HL-60 (cell line): ENCODE measurements around the gene LIPH.
A peak's percentile ranks its signal among the peaks of the same experiment; 100 is the strongest.

Experiments used
- DNase-seq, 2 experiments: peaks; one replicate each; pipeline ENCODE4 v3.0.0-alpha.2; 2010 to 2020; ENCODE audit warnings: low read depth in 1 of 2, low spot score in 1 of 2
- H3K27ac ChIP-seq: fragments of 250-450 bp; sonication (Bioruptor Pico); replicated peaks from 2 replicates; pipeline ENCODE4 v1.5.1; 2020; ENCODE audit warnings: mild to moderate bottlenecking, moderate library complexity
- H3K27me3 ChIP-seq: fragments of 250-450 bp; sonication (Bioruptor Pico); 2 replicates; pipeline ENCODE4 v1.5.1; 2021; ENCODE audit warnings: mild to moderate bottlenecking, moderate library complexity; ENCODE audit not compliant: insufficient read depth, poor library complexity, severe bottlenecking
- H3K4me3 ChIP-seq: replicated peaks from 2 replicates; pipeline ENCODE4 v1.5.1; 2011; ENCODE audit warnings: mild to moderate bottlenecking, control low read depth, low read length; ENCODE audit not compliant: insufficient read depth
- GABPA ChIP-seq: IDR thresholded peaks from 2 replicates; pipeline ENCODE4 v1.6.1; 2012; ENCODE audit warnings: low read depth
- POLR2AphosphoS5 ChIP-seq: IDR thresholded peaks from 2 replicates; pipeline ENCODE4 v1.6.1; 2012; ENCODE audit warnings: low read depth
- SPI1 ChIP-seq: IDR thresholded peaks from 2 replicates; pipeline ENCODE4 v1.6.1; 2012; ENCODE audit warnings: low read depth, mild to moderate bottlenecking, borderline replicate concordance
- long read RNA-seq: library from polyadenylated mRNA; unstranded; transcript quantifications from one replicate; pipeline ENCODE4 v2.0.0, GENCODE V29; 2020
- TF ChIP-seq, protein P1 (sequence below): IDR thresholded peaks from 2 replicates; pipeline ENCODE4 v1.6.1; 2012; ENCODE audit warnings: low read depth; ENCODE audit not compliant: insufficient replicate concordance
- TF ChIP-seq, protein P2 (sequence below): IDR thresholded peaks from one replicate; pipeline ENCODE4 v1.5.1; 2011; ENCODE audit warnings: low read length, control low read depth, inconsistent platforms; ENCODE audit not compliant: insufficient read depth

The LIPH gene
- long read RNA-seq = 0 reads

DNA sequence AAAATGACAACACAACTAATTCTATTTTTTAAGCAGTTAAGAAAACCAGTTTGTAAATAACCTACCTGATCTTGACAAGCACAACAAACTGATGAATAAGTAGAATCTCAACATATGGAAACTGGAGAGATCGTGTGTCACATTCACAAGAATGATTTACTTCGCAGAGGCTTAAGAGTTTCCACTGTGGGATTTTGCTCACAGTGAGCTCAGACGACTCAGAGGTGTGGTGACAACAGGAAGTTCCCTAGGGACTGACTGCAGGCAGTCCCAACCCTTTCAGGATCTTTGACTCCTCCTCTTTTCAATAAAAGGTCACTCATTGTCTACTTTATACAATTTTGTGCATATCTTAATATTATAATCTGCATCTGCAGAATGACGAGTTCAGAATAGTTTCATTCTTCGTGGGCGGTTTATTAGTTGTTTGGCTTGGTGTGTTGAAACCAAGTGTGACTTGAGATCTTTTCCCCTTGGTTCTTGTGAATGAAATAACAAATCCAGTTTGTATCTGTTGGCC lies at the start of gene LIPH:
Gene LIPH, minus strand, starts transcription at position 231 of the 520 bp plus-strand sequence. Its CDS starts 117 bp downstream, at position 114.
- DNase-seq = peak; percentile 3 to 21
- no peak within 1 kb of the TSS for H3K27ac ChIP-seq

DNA sequence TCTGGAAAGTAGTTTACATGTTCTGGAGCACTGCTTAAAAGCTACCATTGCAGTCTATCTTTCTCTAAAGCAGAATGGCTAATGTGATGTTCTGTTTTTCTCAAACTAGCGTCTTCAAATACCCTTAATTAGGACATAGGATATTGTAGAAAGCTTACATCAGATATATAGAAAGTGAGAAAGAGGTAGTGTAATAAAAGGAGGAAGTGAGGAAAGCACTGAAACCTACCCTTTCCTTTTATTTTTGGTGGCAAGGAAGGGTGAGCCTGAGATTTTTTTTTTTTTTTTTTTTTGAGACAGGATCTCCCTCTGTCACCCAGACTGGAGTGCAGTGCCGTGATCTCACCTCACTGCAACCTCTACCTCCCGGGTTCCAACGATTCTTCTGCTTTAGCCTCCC lies 43.1 kb upstream of the LIPH start:
- Histone ChIP-seq H3K27me3 (no peaks in the 10 kb centered on the region), H3K4me3 (no peak overlapping the region), H3K27ac (peak overlapping the region; percentile 22; the same call in 1 of the 2 replicates)
- peak; percentile 3 to 6 for DNase-seq
- TF ChIP-seq POLR2AphosphoS5 (no peak), SPI1 (peak; percentile 94), GABPA (no peak)
- TF ChIP-seq, protein P1, sequence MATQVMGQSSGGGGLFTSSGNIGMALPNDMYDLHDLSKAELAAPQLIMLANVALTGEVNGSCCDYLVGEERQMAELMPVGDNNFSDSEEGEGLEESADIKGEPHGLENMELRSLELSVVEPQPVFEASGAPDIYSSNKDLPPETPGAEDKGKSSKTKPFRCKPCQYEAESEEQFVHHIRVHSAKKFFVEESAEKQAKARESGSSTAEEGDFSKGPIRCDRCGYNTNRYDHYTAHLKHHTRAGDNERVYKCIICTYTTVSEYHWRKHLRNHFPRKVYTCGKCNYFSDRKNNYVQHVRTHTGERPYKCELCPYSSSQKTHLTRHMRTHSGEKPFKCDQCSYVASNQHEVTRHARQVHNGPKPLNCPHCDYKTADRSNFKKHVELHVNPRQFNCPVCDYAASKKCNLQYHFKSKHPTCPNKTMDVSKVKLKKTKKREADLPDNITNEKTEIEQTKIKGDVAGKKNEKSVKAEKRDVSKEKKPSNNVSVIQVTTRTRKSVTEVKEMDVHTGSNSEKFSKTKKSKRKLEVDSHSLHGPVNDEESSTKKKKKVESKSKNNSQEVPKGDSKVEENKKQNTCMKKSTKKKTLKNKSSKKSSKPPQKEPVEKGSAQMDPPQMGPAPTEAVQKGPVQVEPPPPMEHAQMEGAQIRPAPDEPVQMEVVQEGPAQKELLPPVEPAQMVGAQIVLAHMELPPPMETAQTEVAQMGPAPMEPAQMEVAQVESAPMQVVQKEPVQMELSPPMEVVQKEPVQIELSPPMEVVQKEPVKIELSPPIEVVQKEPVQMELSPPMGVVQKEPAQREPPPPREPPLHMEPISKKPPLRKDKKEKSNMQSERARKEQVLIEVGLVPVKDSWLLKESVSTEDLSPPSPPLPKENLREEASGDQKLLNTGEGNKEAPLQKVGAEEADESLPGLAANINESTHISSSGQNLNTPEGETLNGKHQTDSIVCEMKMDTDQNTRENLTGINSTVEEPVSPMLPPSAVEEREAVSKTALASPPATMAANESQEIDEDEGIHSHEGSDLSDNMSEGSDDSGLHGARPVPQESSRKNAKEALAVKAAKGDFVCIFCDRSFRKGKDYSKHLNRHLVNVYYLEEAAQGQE = no peak
- TF ChIP-seq, protein P2, sequence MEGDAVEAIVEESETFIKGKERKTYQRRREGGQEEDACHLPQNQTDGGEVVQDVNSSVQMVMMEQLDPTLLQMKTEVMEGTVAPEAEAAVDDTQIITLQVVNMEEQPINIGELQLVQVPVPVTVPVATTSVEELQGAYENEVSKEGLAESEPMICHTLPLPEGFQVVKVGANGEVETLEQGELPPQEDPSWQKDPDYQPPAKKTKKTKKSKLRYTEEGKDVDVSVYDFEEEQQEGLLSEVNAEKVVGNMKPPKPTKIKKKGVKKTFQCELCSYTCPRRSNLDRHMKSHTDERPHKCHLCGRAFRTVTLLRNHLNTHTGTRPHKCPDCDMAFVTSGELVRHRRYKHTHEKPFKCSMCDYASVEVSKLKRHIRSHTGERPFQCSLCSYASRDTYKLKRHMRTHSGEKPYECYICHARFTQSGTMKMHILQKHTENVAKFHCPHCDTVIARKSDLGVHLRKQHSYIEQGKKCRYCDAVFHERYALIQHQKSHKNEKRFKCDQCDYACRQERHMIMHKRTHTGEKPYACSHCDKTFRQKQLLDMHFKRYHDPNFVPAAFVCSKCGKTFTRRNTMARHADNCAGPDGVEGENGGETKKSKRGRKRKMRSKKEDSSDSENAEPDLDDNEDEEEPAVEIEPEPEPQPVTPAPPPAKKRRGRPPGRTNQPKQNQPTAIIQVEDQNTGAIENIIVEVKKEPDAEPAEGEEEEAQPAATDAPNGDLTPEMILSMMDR = no peak

More for the DNA sequence above, at the start of gene LIPH:
- TF ChIP-seq, protein P2 = no peak
- TF ChIP-seq SPI1 (no peak), GABPA (no peak), POLR2AphosphoS5 (no peak)
- TF ChIP-seq, protein P1 = no peak
- Histone ChIP-seq H3K27me3 (no peaks in the 10 kb centered on the region), H3K4me3 (no peak within 1 kb of the TSS)

DNA sequence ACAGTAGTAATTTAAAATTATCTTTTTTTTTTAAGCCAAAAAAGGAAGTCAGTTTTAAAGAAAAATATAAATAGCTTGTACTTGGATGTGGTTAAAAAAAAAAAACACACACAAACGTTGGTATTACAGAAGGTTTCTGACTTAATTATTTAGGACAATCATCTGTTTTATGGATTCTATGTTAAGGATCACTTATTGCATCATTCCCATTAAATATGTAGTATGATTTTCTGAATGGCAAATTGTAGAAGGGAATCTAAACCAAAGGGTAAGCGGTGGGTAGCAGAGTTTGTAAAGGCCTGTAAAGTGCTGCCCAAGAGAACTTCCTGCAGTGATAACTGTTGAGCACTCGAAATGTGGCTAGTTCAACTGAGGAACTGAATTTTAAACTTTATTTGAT lies 41.7 kb upstream of the LIPH start:
- TF ChIP-seq, protein P1 = no peak
- TF ChIP-seq POLR2AphosphoS5 (no peak), GABPA (no peak), SPI1 (no peak)
- TF ChIP-seq, protein P2 = no peak
- Histone ChIP-seq H3K4me3 (no peak overlapping the region), H3K27ac (no peak overlapping the region), H3K27me3 (no peaks in the 10 kb centered on the region)
- DNase-seq = no peak
